Measurements from ENCODE around the gene CRYBG1.

DNA sequence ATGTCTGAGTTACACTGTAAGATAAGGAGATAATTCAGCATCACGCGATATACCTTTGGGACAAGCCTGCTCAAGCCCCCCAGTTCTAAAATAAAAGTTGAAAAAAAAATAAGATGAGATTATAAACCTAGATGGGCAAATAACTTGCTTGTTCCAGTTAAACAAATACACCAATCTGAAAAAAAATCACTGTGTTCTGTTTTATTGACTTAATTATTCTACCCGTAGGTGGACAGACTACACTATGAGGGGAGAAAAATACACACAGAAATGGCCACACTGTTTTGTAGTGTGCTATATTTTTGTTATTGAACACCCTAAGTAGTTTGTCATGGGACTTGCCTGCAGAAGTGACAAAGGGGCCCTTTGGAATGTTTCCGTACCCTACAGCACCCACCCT lies 70.9 kb downstream of the CRYBG1 start:
- TF ChIP-seq MAX (IDR thresholded peaks at IDR 0.05): no peak
- TF ChIP-seq TAF1 (IDR thresholded peaks at IDR 0.05; ENCODE audit: low read depth): no peak
- no peak for TF ChIP-seq FOXM1 (IDR thresholded peaks at IDR 0.05; ENCODE audit: borderline replicate concordance, low read depth)
- no peak for TF ChIP-seq YY1 (IDR thresholded peaks at IDR 0.05; ENCODE audit: low read depth)
- no peak for TF ChIP-seq EP300 (IDR thresholded peaks at IDR 0.05; ENCODE audit: borderline replicate concordance)

Data from Ishikawa (cell line).